Measurements from ENCODE around the gene SLC5A6.

DNA sequence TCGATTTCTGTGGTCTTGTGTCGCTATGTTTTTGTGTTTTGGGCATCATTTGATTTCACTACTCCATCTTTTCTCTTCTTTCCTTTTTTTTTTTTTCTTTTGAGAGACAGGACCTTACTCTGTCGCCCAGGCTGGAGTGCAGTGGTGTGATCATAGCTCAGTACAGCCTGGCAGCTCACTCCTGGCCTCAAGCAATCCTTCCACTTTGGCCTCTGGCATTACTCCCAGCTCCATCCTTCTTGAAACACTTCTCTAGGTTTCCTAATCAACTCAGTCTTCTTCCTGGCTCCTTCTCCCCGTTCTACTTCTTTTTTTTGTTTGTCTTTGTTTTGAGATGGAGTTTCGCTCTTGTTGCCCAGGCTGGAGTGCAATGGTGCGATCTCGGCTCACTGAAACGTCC lies 36.7 kb downstream of the SLC5A6 start:
- TF ChIP-seq CTCF (IDR thresholded peaks at IDR 0.05; ENCODE audit: low read length): no peak
- TF ChIP-seq EZH2 (IDR thresholded peaks at IDR 0.05; ENCODE audit: borderline replicate concordance, low read length): no peak
